ENCODE data around the gene MUC20. TPM values are rescaled to one million over a fixed set of nuclear protein-coding genes. Genes with fewer than 3 reads are reported as not detected.
A peak's percentile ranks its signal among the peaks of the same experiment; 100 is the strongest.
"Not testable (repeated sequence)": the region's sequence is repeated elsewhere in the genome, so short reads cannot be mapped to it uniquely, and the experiment has no call there.

MUC20 gene
- total RNA-seq (1 to 10 TPM; 1.1 to 9.7 TPM), polyA plus RNA-seq (1 to 10 TPM; 6.0 to 9.3 TPM)

GRCh38 chr3:195720831-195721506 lies at the start of gene MUC20:
MUC20 (plus strand) TSS chr3:195720978; CDS start chr3:195721008, 30 bp downstream.
- DNase-seq (ENCODE audit: low spot score); H3K4me1 ChIP-seq (ENCODE audit: control insufficient read depth in 4 of 4, insufficient read depth in 4 of 4, low read length in 3 of 4); H3K9ac ChIP-seq (ENCODE audit: low read depth in 1 of 2, low read length in 2 of 2); H3K4me3 ChIP-seq (ENCODE audit: low read depth in 1 of 3, low read length in 3 of 3); H3K27ac ChIP-seq (ENCODE audit: low read depth in 1 of 2, low read length in 2 of 2); H3K27me3 ChIP-seq (ENCODE audit: control insufficient read depth in 4 of 4, insufficient read depth in 4 of 4, low read length in 3 of 4); H3K9me3 ChIP-seq (ENCODE audit: control insufficient read depth in 4 of 4, low read length in 3 of 4); H3K36me3 ChIP-seq (ENCODE audit: control insufficient read depth in 4 of 4, insufficient read depth in 3 of 4, low read depth in 1 of 4, low read length in 3 of 4): not testable (repeated sequence)
- WGBS = 72% methylated on average over 13 of the region's 16 CpGs

GRCh38 chr3:195671283-195671682 lies 49.5 kb upstream of the MUC20 start:
- WGBS = 98% methylated on average over 15 of the region's 17 CpGs
- H3K9ac ChIP-seq (ENCODE audit: low read depth in 1 of 2, low read length in 2 of 2) = not testable (repeated sequence)

GRCh38 chr3:195673711-195674110 lies 47.1 kb upstream of the MUC20 start:
- not testable (repeated sequence) for H3K27me3 ChIP-seq (ENCODE audit: control insufficient read depth in 4 of 4, insufficient read depth in 4 of 4, low read length in 3 of 4); H3K4me3 ChIP-seq (ENCODE audit: low read depth in 1 of 3, low read length in 3 of 3); H3K4me1 ChIP-seq (ENCODE audit: control insufficient read depth in 4 of 4, insufficient read depth in 4 of 4, low read length in 3 of 4); H3K9me3 ChIP-seq (ENCODE audit: control insufficient read depth in 4 of 4, low read length in 3 of 4); H3K9ac ChIP-seq (ENCODE audit: low read depth in 1 of 2, low read length in 2 of 2); H3K27ac ChIP-seq (ENCODE audit: low read depth in 1 of 2, low read length in 2 of 2); DNase-seq (ENCODE audit: low spot score)
- WGBS = 96% methylated on average over 9 of the region's 9 CpGs
- H3K36me3 ChIP-seq (ENCODE audit: control insufficient read depth in 4 of 4, insufficient read depth in 3 of 4, low read depth in 1 of 4, low read length in 3 of 4) = peaks cover 4 to 28% (median 17%) of the 10 kb centered on the region in 4 donors

More at GRCh38 chr3:195671283-195671682, 49.5 kb upstream of the MUC20 start:
- not testable (repeated sequence) for H3K9me3 ChIP-seq (ENCODE audit: control insufficient read depth in 4 of 4, low read length in 3 of 4); H3K4me1 ChIP-seq (ENCODE audit: control insufficient read depth in 4 of 4, insufficient read depth in 4 of 4, low read length in 3 of 4); H3K4me3 ChIP-seq (ENCODE audit: low read depth in 1 of 3, low read length in 3 of 3); H3K27ac ChIP-seq (ENCODE audit: low read depth in 1 of 2, low read length in 2 of 2); H3K27me3 ChIP-seq (ENCODE audit: control insufficient read depth in 4 of 4, insufficient read depth in 4 of 4, low read length in 3 of 4)
- peak; percentile 13 for DNase-seq (ENCODE audit: low spot score)
- peaks cover 1 to 20% (median 11%) of the 10 kb centered on the region in 4 donors for H3K36me3 ChIP-seq (ENCODE audit: control insufficient read depth in 4 of 4, insufficient read depth in 3 of 4, low read depth in 1 of 4, low read length in 3 of 4)

GRCh38 chr3:195678391-195679015 lies 42.3 kb upstream of the MUC20 start:
- H3K36me3 ChIP-seq (ENCODE audit: control insufficient read depth in 4 of 4, insufficient read depth in 3 of 4, low read depth in 1 of 4, low read length in 3 of 4) = peaks cover 5 to 26% (median 15%) of the 10 kb centered on the region in 4 donors
- H3K27me3 ChIP-seq (ENCODE audit: control insufficient read depth in 4 of 4, insufficient read depth in 4 of 4, low read length in 3 of 4); H3K27ac ChIP-seq (ENCODE audit: low read depth in 1 of 2, low read length in 2 of 2); H3K9ac ChIP-seq (ENCODE audit: low read depth in 1 of 2, low read length in 2 of 2); H3K4me3 ChIP-seq (ENCODE audit: low read depth in 1 of 3, low read length in 3 of 3); DNase-seq (ENCODE audit: low spot score); H3K9me3 ChIP-seq (ENCODE audit: control insufficient read depth in 4 of 4, low read length in 3 of 4); H3K4me1 ChIP-seq (ENCODE audit: control insufficient read depth in 4 of 4, insufficient read depth in 4 of 4, low read length in 3 of 4): not testable (repeated sequence)
- 97% methylated on average over 15 of the region's 15 CpGs for WGBS

- WGBS = 91% methylated on average over 8 of the region's 10 CpGs
- not testable (repeated sequence) for H3K4me1 ChIP-seq (ENCODE audit: control insufficient read depth in 4 of 4, insufficient read depth in 4 of 4, low read length in 3 of 4); H3K27me3 ChIP-seq (ENCODE audit: control insufficient read depth in 4 of 4, insufficient read depth in 4 of 4, low read length in 3 of 4); H3K4me3 ChIP-seq (ENCODE audit: low read depth in 1 of 3, low read length in 3 of 3); H3K27ac ChIP-seq (ENCODE audit: low read depth in 1 of 2, low read length in 2 of 2); DNase-seq (ENCODE audit: low spot score); H3K9me3 ChIP-seq (ENCODE audit: control insufficient read depth in 4 of 4, low read length in 3 of 4); H3K9ac ChIP-seq (ENCODE audit: low read depth in 1 of 2, low read length in 2 of 2)
- H3K36me3 ChIP-seq (ENCODE audit: control insufficient read depth in 4 of 4, insufficient read depth in 3 of 4, low read depth in 1 of 4, low read length in 3 of 4) = peaks cover 4 to 21% (median 8%) of the 10 kb centered on the region in 4 donors
These were observed 40.1 kb upstream of the MUC20 start for GRCh38 chr3:195680690-195681089.

GRCh38 chr3:195681458-195682103 lies 39.2 kb upstream of the MUC20 start:
- peaks cover 4 to 21% (median 9%) of the 10 kb centered on the region in 4 donors for H3K36me3 ChIP-seq (ENCODE audit: control insufficient read depth in 4 of 4, insufficient read depth in 3 of 4, low read depth in 1 of 4, low read length in 3 of 4)
- H3K9ac ChIP-seq (ENCODE audit: low read depth in 1 of 2, low read length in 2 of 2); DNase-seq (ENCODE audit: low spot score); H3K27ac ChIP-seq (ENCODE audit: low read depth in 1 of 2, low read length in 2 of 2); H3K4me3 ChIP-seq (ENCODE audit: low read depth in 1 of 3, low read length in 3 of 3); H3K4me1 ChIP-seq (ENCODE audit: control insufficient read depth in 4 of 4, insufficient read depth in 4 of 4, low read length in 3 of 4); H3K27me3 ChIP-seq (ENCODE audit: control insufficient read depth in 4 of 4, insufficient read depth in 4 of 4, low read length in 3 of 4); H3K9me3 ChIP-seq (ENCODE audit: control insufficient read depth in 4 of 4, low read length in 3 of 4): not testable (repeated sequence)
- WGBS = 79% methylated on average over 6 of the region's 24 CpGs

GRCh38 chr3:195682104-195682742 lies 38.6 kb upstream of the MUC20 start:
- not testable (repeated sequence) for DNase-seq (ENCODE audit: low spot score); H3K27me3 ChIP-seq (ENCODE audit: control insufficient read depth in 4 of 4, insufficient read depth in 4 of 4, low read length in 3 of 4); H3K4me1 ChIP-seq (ENCODE audit: control insufficient read depth in 4 of 4, insufficient read depth in 4 of 4, low read length in 3 of 4); H3K4me3 ChIP-seq (ENCODE audit: low read depth in 1 of 3, low read length in 3 of 3); H3K9ac ChIP-seq (ENCODE audit: low read depth in 1 of 2, low read length in 2 of 2); H3K9me3 ChIP-seq (ENCODE audit: control insufficient read depth in 4 of 4, low read length in 3 of 4)
- 63% methylated on average over 12 of the region's 13 CpGs for WGBS
- H3K27ac ChIP-seq (ENCODE audit: low read depth in 1 of 2, low read length in 2 of 2) = peak overlapping the region in 1 of 2 donors; percentile 35
- peaks cover 4 to 20% (median 9%) of the 10 kb centered on the region in 4 donors for H3K36me3 ChIP-seq (ENCODE audit: control insufficient read depth in 4 of 4, insufficient read depth in 3 of 4, low read depth in 1 of 4, low read length in 3 of 4)
